Caco-2 (cell line): ENCODE data around the gene AKAP12. TPM values are rescaled to one million over a fixed set of nuclear protein-coding genes. Genes with fewer than 3 reads are reported as not detected.

Experiments
- BruUV-seq: library from RNA; stranded (reverse); fragments of 400-500 nt; replicated peaks from 2 replicates; lab custom pipeline; 2021; lab: Mats Ljungman, UMichigan
- CTCF ChIA-PET: fragments of 300-600 bp; sonication (Branson Sonifier 250); formaldehyde crosslinking; loops from one replicate; lab custom pipeline; 2022; ENCODE audit warnings: antibody characterized with exemption; lab: Charles Lee
- POLR2A ChIA-PET: fragments of 300-600 bp; sonication (Branson Sonifier 250); formaldehyde crosslinking; loops from one replicate; lab custom pipeline; 2022; ENCODE audit warnings: antibody characterized with exemption; lab: Charles Lee
- DNase-seq, 2 experiments: peaks; one replicate each; pipeline versions ENCODE4 v3.0.0 to v3.0.0-alpha.2; 2020 to 2022
- H3K27me3 ChIP-seq: replicated peaks from 2 replicates; pipeline ENCODE4 v1.6.0; 2011; ENCODE audit warnings: low read length; ENCODE audit not compliant: control insufficient read depth, insufficient read depth
- H3K36me3 ChIP-seq: 2 replicates; pipeline ENCODE4 v1.5.1; 2011; ENCODE audit warnings: low read length; ENCODE audit not compliant: control insufficient read depth, insufficient read depth
- H3K4me1 ChIP-seq: fragments of 250-450 bp; sonication (Bioruptor Pico); 2 replicates; pipeline ENCODE4 v1.5.1; 2020; ENCODE audit warnings: mild to moderate bottlenecking
- H3K4me3 ChIP-seq: 2 replicates; pipeline ENCODE4 v1.5.1; 2011; ENCODE audit warnings: low read depth, mild to moderate bottlenecking, control low read depth, low read length
- H3K9me3 ChIP-seq: fragments of 250-450 bp; sonication (Bioruptor Pico); 2 replicates; pipeline ENCODE4 v1.5.1; 2020; ENCODE audit warnings: mild to moderate bottlenecking, moderate library complexity
- H3K27ac Mint-ChIP-seq: one replicate; pipeline ENCODE4 v1.8.0; 2022; ENCODE audit warnings: mixed read lengths; ENCODE audit not compliant: unreplicated experiment
- H3K27me3 Mint-ChIP-seq: one replicate; pipeline ENCODE4 v1.8.0; 2022; ENCODE audit warnings: mixed read lengths; ENCODE audit not compliant: insufficient read depth, unreplicated experiment
- H3K36me3 Mint-ChIP-seq: one replicate; pipeline ENCODE4 v1.8.0; 2022; ENCODE audit warnings: mild to moderate bottlenecking, mixed read lengths; ENCODE audit not compliant: insufficient read depth, unreplicated experiment
- H3K4me1 Mint-ChIP-seq: one replicate; pipeline ENCODE4 v1.8.0; 2022; ENCODE audit warnings: low read depth, mixed read lengths; ENCODE audit not compliant: unreplicated experiment
- H3K4me3 Mint-ChIP-seq: one replicate; pipeline ENCODE4 v1.8.0; 2022; ENCODE audit warnings: mild to moderate bottlenecking, moderate library complexity, mixed read lengths; ENCODE audit not compliant: unreplicated experiment
- H3K9me3 Mint-ChIP-seq: one replicate; pipeline ENCODE4 v1.8.0; 2022; ENCODE audit warnings: mixed read lengths; ENCODE audit not compliant: unreplicated experiment
- intact Hi-C: fragments of 100-400 bp; cut with micrococcal nuclease; formaldehyde crosslinking; loops from one replicate; pipeline ENCODE4 v1.10.0; 2022; ENCODE audit not compliant: unreplicated experiment
- total RNA-seq: library from RNA; stranded (reverse); gene quantifications from 2 replicates; pipeline ENCODE4 v1.2.3, GENCODE V29; 2022
- TF ChIP-seq, protein P1 (sequence below), 2 experiments: fragments of 200-600 bp in 1 of 2; IDR thresholded peaks; 1 replicate in 1 of 2; 2 replicates in 1 of 2; pipeline versions ENCODE4 v1.5.1 to v1.8.0; 2011 to 2022; ENCODE audit warnings: antibody characterized with exemption in 1 of 2, control low read depth in 1 of 2, inconsistent platforms in 1 of 2, low read depth in 1 of 2, low read length in 1 of 2, mild to moderate bottlenecking in 1 of 2, moderate library complexity in 1 of 2; ENCODE audit not compliant: insufficient read depth in 1 of 2, severe bottlenecking in 1 of 2, unreplicated experiment in 1 of 2

The AKAP12 gene
- total RNA-seq, 1 experiment from 2014 or later, result 0.93 TPM

DNA sequence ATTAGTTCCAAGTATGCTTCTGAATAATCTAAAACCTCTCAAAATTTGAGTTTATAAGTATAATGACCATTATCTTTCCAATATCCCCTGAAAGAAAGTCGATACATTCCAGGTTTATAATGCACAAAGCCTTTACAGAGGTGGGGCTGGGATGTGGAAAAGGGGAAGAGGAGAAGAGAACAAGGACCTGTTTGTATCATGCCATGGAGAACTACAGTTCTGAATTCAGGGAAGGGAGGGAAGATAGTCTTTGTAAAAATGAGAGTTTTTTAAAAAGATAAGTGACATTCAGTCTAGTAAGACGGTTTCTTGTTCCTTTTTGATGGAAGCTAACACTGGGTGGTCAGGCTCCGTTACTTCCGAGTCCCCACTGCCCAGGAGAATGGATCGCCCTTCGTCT, 125.5 kb downstream of the AKAP12 start:
- Mint-ChIP-seq H3K36me3 (peaks cover 39% of the 10 kb centered on the region), H3K27me3 (no peaks in the 10 kb centered on the region), H3K4me1 (no peaks in the 10 kb centered on the region), H3K27ac (no peak overlapping the region), H3K9me3 (no peaks in the 10 kb centered on the region), H3K4me3 (no peak overlapping the region)
- no peaks in the 10 kb centered on the region for H3K4me1 ChIP-seq
- DNase-seq, result no peak
- intact Hi-C loops, result no loop called here
- H3K9me3 ChIP-seq, result no peaks in the 10 kb centered on the region
- H3K4me3 ChIP-seq, result no peak overlapping the region
- CTCF ChIA-PET, result interaction anchor here (0.7 kb wide), 1 partner anchor 263 kb away, joined by 3 read pairs; no protein-coding TSS in a partner anchor
- POLR2A ChIA-PET, result no interaction called here
- no peaks in the 10 kb centered on the region for H3K27me3 ChIP-seq
- no TSS peak for BruUV-seq
- TF ChIP-seq, protein P1, sequence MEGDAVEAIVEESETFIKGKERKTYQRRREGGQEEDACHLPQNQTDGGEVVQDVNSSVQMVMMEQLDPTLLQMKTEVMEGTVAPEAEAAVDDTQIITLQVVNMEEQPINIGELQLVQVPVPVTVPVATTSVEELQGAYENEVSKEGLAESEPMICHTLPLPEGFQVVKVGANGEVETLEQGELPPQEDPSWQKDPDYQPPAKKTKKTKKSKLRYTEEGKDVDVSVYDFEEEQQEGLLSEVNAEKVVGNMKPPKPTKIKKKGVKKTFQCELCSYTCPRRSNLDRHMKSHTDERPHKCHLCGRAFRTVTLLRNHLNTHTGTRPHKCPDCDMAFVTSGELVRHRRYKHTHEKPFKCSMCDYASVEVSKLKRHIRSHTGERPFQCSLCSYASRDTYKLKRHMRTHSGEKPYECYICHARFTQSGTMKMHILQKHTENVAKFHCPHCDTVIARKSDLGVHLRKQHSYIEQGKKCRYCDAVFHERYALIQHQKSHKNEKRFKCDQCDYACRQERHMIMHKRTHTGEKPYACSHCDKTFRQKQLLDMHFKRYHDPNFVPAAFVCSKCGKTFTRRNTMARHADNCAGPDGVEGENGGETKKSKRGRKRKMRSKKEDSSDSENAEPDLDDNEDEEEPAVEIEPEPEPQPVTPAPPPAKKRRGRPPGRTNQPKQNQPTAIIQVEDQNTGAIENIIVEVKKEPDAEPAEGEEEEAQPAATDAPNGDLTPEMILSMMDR (IDR thresholded peaks at IDR 0.05; ENCODE audit: insufficient read depth in 1 of 2, low read depth in 1 of 2, low read length in 1 of 2, severe bottlenecking in 1 of 2, unreplicated experiment in 1 of 2), result no peak
- peaks cover 2% of the 10 kb centered on the region; the same call in 1 of the 2 replicates for H3K36me3 ChIP-seq

DNA sequence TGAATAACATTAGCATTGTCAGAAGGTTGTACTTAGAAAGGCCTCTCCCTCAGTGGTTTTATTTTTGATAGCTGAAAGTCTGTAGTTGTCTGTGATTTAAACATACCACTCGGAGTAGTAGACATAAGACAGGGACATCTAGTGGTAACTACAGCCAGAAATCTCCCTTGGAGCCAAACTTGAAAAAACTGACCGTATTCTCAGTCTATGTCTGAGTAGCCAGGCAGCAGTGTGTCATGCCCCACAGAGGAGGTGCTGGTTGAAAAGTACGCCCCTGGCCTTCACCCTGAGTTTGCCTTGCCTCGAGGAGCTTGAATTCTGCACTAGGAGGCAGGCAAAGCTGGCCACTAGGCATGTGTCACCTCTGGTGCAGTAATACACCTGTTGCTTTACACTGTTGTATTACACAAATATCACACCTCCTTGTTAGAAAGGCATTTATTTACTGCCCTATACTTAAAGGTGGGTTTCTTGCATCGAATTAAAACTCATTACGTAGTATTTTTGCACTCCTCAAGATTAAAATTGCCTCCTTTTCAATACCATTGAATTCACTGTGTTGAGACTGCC, 130.8 kb downstream of the AKAP12 start:
- H3K9me3 Mint-ChIP-seq, result no peaks in the 10 kb centered on the region
- intact Hi-C loops, result no loop called here
- H3K4me1 Mint-ChIP-seq, result no peaks in the 10 kb centered on the region
- no peaks in the 10 kb centered on the region for H3K27me3 Mint-ChIP-seq
- Histone ChIP-seq H3K27me3 (no peaks in the 10 kb centered on the region), H3K4me3 (no peak overlapping the region), H3K36me3 (0 out of 2 replicates have a peak, but pooled peaks cover 2% of the 10 kb centered on the region), H3K4me1 (no peaks in the 10 kb centered on the region), H3K9me3 (no peaks in the 10 kb centered on the region)
- no TSS peak for BruUV-seq
- ChIA-PET POLR2A (no interaction called here), CTCF (interaction anchor here (1.0 kb wide), 1 partner anchor 36 kb away, joined by 4 read pairs; no protein-coding TSS in a partner anchor)
- peaks cover 52% of the 10 kb centered on the region for H3K36me3 Mint-ChIP-seq
- DNase-seq, result no peak
- no peak overlapping the region for H3K27ac Mint-ChIP-seq
- TF ChIP-seq, protein P1 (IDR thresholded peaks at IDR 0.05; ENCODE audit: insufficient read depth in 1 of 2, low read depth in 1 of 2, low read length in 1 of 2, severe bottlenecking in 1 of 2, unreplicated experiment in 1 of 2), result no peak
- no peak overlapping the region for H3K4me3 Mint-ChIP-seq

DNA sequence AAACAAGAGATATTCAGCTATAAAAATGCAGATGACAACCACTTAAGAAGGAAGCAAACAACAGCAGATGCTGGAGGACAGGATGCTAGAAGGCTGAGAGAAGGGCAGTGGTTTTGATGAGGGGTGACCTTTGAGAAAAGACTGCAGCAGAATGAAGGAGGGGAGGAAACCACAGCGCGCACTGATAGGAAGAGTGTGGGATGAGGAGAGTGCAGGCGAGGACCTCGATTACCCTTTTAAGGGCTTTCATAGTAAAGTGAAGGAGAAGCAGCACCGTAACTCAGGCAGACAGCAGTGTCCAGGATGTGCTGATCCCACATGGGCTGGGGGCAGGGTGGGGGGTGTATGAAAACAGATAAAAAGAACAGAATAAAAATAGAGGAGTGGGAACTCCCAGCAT, 132.4 kb downstream of the AKAP12 start:
- H3K27me3 Mint-ChIP-seq, result no peaks in the 10 kb centered on the region
- Histone ChIP-seq H3K4me3 (no peak overlapping the region), H3K36me3 (no peaks in the 10 kb centered on the region), H3K4me1 (no peaks in the 10 kb centered on the region), H3K9me3 (no peaks in the 10 kb centered on the region), H3K27me3 (no peaks in the 10 kb centered on the region)
- no peak for DNase-seq
- peaks cover 40% of the 10 kb centered on the region for H3K36me3 Mint-ChIP-seq
- ChIA-PET POLR2A (no interaction called here), CTCF (no interaction called here)
- no TSS peak for BruUV-seq
- TF ChIP-seq, protein P1 (IDR thresholded peaks at IDR 0.05; ENCODE audit: insufficient read depth in 1 of 2, low read depth in 1 of 2, low read length in 1 of 2, severe bottlenecking in 1 of 2, unreplicated experiment in 1 of 2), result no peak
- H3K9me3 Mint-ChIP-seq, result no peaks in the 10 kb centered on the region
- no peak overlapping the region for H3K27ac Mint-ChIP-seq
- H3K4me1 Mint-ChIP-seq, result no peaks in the 10 kb centered on the region
- intact Hi-C loops, result no loop called here
- H3K4me3 Mint-ChIP-seq, result no peak overlapping the region
